GM21528 (cell line): Measurements from ENCODE around the gene RPS19BP1.

Experiments
- ATAC-seq: cut with Tn5 transposase; IDR thresholded peaks from one replicate; pipeline ENCODE4 v1.9.1; 2021; ENCODE audit warnings: mild to moderate bottlenecking, moderate library complexity; ENCODE audit not compliant: unreplicated experiment, low FRiP score

Gene RPS19BP1

DNA sequence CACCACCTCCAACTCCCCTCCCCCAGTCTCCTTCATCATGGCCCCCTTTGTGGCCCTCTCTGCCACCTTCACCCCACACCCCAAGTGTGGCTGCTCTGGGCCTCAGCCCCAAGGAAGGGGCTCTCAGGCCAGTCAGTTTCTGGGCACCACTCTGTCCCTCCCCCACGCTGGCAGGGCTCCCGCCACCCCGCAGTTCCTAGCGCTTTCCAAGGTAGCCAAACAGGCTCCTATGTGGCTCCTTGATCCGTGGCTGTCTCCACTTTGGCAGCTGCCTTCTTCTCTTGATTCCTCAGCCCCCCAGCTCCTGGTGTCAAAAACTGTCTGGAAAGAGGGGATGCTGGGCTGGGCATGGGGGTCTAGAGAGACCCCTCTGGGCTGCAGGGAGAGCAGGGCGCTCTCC, 27.6 kb upstream of the RPS19BP1 start:
- no peak for ATAC-seq

DNA sequence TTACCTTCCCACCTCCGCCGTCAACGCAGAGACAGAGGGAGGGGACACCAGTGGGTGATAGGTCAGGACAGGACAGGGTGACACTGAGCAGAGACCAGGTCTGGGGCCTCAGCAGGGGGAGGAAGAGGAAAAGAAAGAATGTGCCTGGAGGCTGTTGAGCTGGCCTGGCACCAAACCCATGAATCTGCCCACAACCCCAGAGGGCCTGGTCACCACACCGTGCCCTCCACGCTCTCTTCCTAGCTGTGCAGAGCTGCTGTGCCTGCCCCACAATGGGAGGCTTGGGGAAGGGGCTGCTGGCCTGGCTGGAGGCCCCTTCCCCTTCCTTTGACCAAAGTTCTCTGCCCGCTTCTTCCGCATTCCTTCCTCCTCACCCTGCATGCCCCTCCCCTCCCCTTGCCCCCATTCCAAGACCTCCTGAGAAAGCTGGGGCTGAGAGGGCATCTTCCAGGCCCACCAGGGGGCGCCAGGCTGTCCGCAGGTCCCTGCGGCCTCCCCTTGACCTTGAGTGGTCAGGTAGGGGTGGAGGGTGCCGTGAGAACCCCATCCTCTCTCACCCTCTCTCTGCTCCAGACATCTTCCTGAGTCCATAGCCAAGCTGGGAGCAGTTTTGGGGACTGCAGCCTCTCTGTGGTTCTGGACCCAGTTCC, 27.0 kb upstream of the RPS19BP1 start:
- ATAC-seq: no peak

DNA sequence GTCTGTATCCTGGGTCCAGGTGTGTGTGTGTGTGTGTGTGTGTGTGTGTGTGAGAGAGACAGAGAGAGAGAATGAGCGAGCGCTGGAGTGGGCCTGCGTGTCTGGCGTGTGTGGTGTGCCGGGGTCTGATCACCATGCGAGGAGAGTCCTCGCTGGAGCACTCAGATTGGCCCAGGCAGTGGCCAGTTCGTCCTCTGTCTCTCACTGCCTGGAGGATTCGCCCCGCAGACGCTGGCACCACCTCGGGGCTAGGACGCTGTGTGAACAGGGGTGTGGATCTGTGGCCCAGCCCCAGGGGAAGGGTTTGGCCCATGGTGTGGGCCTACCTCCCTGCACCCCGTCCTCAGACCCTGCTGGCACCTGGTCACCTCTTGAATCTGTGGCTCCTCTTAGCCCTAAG, 26.4 kb upstream of the RPS19BP1 start:
- no peak for ATAC-seq

DNA sequence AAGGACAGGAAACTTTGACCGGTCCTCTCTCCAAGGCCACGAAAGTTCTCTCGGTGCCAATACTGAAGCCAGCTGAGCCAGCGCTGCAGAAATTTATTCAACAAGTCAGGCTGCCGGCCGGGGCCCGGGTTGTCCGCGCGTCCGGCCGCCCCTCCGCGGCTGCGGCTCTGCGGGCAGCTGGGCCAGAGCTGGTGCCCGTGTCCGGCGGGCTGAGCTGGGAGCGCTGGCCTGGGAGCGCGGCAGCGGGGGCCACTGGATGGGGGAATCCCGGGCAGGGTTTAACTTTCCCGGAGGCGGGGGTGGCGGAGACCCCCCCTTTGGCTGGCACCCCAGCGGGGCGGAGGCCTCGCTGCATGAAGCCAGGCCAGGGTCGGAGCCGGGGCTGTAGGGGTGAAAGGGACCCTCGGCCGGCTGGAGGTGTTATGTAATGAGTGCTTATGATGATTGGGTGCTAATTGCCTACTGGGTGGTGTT, 25.7 kb upstream of the RPS19BP1 start:
- no peak for ATAC-seq

DNA sequence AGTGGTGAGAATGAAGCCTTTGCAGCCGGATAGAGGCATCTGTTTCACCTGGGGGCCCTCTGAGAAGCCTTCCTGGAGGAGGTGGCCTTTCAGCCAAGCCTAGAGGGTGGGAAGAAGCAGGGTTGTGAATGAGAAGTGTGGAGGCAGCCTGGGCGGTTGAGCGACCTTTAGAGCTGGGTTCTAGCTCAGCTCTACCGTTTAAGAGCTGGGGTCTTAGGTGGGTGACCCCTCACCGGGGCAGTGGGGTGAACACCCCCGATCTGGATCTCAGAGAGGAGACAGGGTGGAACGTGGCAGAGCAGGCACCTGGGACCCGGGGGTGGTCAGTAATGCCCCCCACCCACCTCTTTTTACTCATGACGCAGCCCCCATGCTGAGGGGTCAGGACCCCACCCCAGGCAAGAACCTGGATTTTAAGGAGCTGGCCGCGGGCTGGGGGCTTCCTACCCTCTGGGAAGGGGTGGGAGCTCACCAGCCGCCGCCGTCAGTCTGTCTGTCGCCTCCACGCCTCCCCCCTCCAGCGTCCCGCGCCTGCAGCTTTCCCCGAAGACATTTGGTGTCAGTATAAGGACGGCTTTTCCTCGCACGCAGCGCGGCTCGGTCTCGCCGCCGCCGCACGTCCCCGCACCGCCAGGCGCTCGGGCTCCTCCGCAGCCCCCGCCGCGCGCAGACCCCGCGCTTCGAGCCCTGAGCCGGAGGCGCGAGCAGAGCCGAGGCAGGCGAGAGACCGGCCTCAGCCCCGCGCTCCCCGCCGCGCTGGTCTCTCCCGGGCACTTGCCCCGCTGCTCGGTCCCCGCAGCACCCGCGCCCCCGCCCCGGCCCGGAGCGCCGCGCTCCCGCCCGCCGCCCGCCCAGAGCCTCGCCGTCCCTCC, 24.7 kb upstream of the RPS19BP1 start:
- ATAC-seq: no peak

DNA sequence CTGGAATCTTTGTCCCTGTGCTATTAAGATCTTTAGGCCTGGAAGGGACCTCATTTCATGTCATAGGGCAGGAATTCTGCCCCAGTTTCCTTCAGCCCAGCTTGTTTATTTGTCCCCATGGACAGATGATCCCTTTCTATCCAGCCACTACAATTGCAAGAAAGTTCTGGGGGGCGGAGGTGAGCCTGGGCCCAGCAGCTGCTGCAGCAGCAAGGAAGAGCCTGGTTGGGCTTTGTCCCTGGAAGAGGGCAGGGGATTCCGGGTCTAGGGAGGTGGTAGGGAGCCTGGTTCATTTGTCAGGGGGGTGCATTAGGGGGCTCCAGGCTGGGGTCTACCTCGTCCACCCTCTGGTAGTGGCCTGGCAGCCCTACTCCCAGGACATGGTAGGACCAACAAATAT, 21.6 kb upstream of the RPS19BP1 start:
- no peak for ATAC-seq

DNA sequence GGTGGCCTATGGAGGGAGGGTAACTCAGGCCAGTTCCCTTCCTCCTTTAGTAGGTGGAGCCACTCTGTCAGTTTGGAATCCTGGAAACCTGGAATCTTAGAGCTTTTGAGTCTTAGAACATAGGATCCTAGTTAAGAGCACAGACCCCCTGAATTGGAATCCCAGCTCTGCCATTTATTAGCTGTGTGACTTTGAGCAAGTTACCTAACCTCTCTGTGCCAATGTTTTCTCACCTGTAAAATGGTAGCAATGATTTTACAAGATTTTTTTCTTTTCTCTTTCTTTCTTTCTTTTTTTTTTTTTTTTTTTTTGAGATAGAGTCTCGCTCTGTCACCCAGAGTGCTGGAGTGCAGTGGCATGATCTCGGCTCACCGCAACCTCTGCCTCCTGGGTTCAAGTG, 20.9 kb upstream of the RPS19BP1 start:
- no peak for ATAC-seq

DNA sequence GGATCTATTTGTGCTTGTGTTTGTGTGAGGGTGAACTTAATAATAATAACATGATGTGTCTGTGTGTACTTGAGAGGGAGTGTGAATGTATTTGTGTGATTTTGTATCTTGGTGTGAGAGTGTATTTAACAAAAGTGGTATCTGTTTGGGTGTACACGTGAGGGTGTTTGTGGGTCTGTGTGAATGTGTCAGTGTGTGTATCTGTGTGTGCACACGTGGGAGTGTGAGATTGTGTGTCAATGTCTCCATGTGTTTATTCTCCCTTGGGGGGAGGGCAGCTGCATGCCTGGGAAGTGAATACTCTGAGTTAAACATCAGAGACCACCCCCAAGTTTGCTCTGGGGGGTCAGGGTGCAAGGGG, 15.0 kb upstream of the RPS19BP1 start:
- ATAC-seq: no peak

DNA sequence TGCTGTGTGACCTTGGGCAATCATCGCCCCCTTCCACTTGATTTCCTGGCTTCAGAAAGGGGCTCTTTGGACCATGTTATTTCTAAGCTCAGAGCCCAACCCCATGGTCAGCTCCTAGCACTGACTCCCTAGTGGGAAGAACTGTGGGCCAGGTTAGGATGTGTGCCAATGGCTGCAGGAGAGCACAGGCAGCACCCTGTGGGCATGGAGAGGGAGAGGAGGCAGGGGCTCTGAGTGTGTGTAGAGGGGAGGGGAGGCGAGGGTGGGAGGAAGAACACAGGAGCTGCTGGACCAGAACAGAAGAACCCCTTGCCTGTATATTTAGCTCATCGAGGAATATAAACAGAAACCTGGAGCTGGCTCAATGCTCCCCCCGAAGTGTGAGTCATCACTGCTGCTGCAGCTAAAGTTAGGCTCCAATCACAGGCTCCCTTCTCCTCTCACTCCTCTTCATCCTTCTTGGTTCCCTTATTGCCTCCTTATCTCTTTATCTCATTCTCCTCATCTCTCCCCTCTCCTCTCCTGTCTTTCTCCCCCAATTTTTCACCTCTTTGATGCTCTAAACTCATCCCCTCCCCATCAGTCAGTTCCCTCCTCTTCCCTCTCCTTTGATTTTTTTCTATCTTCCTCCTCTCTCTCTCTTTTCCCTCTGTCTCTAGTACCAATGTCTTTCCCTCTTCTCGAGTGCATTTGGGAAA, 14.5 kb upstream of the RPS19BP1 start:
- no peak for ATAC-seq

DNA sequence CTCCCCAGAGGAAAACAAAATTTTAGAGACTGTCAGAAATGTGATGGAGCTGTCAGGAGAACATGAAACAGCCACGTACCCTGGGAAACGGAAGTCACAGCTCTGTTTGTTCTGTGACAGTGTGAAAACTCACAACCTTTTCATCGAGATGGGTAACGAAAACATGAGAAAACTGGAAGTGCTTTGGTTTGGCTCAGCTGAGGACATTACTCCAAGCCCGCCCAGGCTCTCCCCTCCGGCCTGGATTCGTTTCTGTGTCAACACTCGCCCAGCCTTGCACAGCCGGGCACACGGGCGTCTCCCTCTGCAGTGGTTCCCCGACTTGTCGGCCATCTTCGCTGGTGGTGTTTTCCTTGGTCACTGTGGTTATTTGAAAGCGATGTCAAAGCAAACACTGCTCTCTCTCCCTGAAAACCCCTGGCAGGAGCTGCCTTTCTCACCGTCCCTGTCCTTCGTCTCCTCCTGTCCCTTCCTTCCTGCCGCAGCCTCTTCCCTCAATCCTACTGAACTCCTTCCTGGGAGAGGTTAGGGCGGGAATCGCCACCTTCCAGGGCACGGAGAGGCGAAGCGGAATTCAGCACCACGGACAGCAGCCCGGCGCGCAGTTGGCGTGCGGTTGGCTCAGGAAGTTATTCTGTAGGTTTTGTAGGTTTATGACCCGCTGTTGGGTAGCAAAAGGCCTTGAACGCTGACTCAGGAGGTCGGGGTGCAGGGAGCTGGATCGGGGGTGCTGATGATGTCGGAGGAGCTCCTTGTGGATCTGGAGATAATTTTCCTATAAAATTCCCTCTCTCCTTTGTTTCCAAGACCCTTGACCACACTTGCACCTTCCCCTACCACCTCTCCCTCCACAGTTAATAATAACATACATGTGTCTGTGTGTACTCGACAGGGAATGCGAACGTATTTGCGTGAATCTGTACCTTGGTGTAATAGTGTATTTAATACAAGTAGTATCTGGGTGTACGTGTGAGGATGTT, 13.1 kb upstream of the RPS19BP1 start:
- ATAC-seq: no peak

DNA sequence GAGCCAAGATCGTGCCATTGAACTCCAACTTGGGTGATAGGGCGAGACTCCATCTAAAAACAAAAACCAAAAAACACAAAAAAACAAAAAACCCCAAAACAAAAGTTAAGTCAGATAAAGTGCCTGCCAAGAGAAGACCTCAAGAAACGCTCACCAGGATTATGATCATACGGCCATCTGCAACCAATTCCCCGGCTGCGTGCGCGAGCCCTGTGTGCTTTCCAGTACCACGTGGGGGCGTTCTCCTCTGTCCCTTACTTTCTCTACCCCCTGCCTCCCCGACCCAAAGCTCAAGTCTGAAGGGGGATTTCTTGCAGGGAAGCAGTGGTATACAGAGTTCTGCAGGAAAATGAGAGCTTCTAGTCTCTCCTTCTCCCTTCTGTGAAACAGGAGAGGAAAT, 10.5 kb upstream of the RPS19BP1 start:
- ATAC-seq: no peak

DNA sequence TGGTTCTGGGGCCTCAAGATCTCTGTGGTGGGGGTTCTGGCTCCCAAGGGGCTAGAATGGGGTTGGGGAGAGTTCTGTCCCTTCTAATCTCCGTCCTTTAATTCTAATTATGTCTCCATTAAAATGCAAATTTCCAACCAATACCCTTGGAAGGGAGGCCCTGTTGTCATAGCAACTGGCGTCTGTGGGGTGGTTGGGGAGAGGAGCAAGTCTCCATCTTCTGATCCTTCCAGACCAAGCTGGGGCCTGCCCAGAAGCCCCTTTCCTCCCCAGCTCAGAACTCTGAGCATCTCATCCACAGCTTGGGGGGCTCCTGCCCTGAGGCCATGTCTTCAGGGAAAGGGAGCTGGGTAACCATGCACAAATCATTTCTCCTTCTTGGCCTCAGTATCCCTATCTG, 5.4 kb upstream of the RPS19BP1 start:
- no peak for ATAC-seq

DNA sequence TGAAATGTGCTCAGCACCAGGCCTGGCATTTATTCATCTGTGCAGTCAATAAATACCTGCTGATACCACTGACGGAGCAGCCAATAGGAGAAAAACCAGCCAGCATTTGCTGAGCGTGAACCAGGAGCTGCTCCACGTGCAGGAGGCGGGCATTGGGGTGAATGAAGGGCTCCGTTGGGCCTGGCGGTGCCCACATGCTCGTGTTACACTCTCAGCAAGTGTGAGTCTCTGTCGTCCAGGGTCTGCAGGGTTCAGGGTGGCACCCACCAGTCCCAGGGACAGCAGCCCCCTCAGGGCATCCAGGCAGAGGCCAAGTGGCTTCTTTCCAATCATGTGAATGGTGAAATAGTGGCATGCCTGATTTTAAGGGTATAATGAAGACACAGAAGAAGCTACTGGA, 4.2 kb upstream of the RPS19BP1 start:
- no peak for ATAC-seq

DNA sequence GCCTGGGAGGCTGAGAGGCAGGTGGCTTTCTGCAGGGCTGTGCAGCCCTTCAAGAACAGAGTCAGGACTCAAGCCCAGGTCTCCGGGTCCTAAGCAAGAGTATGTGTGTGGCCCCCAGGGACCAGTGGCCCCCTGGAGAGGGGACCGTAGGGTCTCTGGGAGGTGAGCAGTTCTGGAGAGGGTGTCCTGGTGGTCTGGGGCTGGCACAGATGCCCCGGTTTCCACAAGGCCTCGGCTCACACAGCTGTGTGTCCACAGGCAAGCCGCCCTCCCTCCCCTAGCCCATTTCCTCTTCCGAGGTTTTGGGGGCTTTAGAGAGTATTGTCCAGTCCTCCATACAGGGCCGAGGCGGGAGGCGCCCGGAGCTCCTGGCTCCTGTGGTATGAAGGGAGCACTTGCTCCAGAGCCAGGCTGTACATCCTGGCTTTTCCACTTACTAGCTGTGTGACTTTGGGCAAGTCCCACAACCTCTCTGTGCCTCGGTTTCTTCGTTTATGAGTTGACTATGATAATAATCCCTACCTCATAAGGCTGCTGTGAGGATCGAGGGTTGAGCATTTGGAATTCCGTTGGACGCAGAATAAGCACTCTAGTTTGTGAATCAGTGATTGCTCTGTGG, 3.4 kb upstream of the RPS19BP1 start:
- no peak for ATAC-seq

DNA sequence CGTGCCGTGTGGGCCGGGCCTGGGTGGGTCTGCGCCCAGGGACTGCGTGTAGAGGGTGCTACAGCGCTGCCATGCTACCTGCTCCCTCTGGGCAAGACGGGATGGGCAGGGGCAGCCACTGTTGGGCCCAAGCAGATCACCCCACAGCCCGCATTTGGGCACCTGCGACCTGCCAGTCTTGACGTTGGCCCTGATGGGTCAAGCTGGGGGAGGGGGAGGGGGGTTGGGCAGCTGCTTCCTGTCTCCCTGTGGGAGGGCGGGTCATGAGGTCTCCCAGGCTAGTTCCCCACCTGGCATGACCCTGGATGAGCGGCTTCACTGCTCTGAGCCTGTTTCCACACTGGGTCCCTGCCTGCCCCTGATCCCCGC, 2.8 kb upstream of the RPS19BP1 start:
- no peak for ATAC-seq

DNA sequence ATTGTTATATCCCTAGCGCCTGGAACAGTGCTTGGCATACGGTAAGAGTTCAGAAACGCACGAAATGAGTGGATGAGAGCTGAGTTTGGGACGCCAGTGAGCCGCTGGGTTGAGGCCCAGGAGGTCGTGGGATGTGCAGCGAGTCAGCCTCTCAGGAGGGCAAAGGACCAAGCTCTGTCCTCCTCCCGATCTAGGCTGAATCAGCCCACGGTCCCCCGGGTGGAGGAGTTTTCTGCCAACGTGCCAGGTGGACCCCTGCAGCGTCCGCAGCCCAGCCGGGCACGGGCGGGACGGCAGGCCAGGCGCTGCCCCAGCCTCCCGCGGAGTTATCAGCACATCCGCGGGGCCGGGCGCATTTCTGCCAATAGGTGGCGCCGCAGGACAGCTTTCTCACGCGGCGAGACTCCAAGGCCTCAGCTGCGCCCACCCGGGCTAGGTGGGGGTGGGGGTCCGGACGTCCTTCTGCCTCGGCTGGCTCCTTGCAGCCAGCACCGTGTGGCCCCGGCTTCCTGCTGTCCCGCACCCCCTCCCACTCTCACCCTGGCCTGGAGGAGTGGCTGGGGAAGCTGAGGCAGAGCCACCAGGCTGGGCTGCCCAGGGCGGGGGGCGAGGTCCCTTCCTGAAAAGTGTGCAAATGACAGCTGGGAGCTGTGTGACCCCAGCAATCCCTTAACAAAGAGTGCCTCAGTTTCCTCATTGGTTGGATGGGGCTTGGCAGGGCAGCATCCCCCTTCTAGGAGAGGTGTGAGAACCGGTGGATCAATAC, 2.2 kb upstream of the RPS19BP1 start:
- no peak for ATAC-seq

DNA sequence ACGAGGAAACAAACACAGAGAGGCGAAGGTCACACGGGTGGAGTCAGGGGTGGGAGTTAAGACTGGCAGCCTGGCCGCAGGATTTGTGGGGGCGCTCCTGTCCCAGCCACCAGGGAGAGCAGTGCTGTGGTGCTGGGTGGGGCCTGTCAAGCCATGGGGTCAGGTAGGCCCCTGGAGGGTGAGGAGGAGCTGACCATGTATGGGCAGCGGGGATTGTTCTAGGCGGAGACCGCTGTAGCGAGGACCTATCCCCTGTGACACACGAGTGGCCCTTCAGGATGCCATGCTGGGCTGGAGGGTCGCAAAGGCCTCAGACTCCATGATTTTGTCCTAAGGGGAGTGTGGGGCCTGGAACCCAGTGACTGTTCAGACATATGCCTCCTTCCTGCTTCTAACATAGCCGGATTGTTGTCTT, 1.6 kb upstream of the RPS19BP1 start:
- ATAC-seq: no peak

DNA sequence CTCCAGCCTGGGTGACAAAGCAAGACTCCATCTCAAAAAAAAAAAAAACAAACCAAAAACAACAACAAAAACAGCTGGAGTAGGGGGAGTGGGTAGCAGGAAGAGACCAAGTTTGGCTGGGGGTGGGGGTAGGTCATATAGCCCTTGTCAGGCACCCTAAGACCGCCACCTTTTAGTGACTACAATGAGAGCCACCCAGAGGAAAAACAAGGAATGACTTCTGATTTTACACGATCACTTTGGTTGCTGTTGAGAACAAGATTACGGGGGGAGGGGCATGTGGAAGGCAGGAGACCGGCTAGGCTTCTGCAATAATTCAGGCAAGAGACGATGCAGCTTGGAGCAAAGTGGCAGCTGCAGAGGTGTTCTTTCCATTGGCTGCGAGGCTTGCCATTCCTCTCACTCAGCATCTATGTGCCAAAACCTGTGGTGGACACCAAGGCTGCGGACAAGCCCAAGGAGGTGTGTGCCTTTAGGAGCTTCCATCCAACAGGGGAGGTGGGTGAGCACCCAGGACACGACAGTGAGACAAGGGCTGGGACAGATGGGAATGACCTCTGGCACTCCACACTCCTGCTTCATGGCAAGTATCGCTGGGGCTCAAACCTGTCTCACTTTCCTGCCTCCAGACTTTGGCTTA, 1.7 kb downstream of the RPS19BP1 start:
- ATAC-seq: no peak

DNA sequence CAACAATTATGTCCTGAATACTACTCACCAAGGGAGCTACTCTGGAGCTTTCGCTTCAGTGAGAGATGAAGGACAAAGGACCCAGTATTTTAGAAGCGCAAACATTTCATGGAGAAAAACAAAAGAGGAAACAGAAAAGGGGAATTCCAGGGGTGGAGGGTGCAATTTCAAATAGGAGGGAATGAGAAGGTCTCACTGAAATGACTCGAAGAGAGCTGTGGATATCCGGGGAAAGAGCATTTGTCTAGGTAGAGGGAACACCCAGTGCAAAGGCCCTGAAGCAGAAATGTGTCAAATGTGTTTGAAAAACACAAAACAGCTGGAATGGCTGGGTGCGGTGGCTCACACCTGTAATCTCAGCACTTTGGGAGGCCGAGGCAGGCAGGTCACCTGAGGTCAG, 2.4 kb downstream of the RPS19BP1 start:
- no peak for ATAC-seq
